ENCODE data around the gene GALNT13.

The GALNT13 gene

DNA sequence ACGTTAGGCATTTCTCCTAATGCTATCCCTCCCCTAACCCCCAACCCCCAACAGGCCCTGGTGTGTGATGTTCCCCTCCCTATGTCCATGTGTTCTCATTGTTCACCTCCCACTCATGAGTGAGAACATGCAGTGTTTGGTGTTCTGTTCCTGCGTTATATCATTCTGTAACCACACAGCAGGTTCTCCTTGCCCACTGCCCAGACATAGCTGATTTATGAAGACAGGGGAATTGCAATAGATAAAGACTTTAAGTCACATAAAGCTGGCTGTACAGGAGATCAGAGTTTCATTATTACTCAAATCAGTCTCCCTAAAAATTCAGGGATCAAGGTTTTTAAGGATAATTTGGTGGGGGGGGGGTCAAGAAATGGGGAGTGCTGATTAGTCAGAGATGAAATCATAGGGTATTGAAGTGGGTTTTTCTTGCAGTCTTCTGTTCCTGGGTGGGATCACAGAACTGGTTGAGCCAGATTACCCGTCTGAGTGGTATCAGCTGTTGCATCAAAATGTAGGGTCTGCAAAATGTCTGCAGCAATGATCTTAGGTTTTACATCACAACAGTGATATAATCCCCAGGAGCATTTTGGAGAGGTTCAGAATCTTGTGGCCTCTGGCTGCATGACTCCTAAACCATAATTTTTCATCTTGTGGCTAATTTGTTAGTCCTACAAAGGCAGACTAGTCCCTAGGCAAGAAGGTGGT lies 434.7 kb downstream of the GALNT13 start:
- Histone ChIP-seq H2AFZ (ENCODE audit: low read depth) (no peak overlapping the region), H3K4me1 (ENCODE audit: low read depth, poor library complexity, severe bottlenecking) (no peaks in the 10 kb centered on the region), H3K36me3 (ENCODE audit: insufficient read depth) (no peaks in the 10 kb centered on the region), H3K4me2 (no peak overlapping the region), H3K27me3 (ENCODE audit: insufficient read depth, low read depth) (no peaks in the 10 kb centered on the region), H4K20me1 (ENCODE audit: insufficient read depth) (no peaks in the 10 kb centered on the region), H3K79me2 (ENCODE audit: insufficient read depth, low read depth) (no peaks in the 10 kb centered on the region), H3K9ac (no peak overlapping the region), H3K27ac (no peak overlapping the region), H3K4me3 (IDR thresholded peaks at IDR 0.05; ENCODE audit: insufficient read depth, low read depth, low read length) (no peak overlapping the region)
- TF ChIP-seq, protein P1, sequence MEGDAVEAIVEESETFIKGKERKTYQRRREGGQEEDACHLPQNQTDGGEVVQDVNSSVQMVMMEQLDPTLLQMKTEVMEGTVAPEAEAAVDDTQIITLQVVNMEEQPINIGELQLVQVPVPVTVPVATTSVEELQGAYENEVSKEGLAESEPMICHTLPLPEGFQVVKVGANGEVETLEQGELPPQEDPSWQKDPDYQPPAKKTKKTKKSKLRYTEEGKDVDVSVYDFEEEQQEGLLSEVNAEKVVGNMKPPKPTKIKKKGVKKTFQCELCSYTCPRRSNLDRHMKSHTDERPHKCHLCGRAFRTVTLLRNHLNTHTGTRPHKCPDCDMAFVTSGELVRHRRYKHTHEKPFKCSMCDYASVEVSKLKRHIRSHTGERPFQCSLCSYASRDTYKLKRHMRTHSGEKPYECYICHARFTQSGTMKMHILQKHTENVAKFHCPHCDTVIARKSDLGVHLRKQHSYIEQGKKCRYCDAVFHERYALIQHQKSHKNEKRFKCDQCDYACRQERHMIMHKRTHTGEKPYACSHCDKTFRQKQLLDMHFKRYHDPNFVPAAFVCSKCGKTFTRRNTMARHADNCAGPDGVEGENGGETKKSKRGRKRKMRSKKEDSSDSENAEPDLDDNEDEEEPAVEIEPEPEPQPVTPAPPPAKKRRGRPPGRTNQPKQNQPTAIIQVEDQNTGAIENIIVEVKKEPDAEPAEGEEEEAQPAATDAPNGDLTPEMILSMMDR (conservative IDR thresholded peaks at IDR 0.05; ENCODE audit: low read depth, low read length) = no peak

DNA sequence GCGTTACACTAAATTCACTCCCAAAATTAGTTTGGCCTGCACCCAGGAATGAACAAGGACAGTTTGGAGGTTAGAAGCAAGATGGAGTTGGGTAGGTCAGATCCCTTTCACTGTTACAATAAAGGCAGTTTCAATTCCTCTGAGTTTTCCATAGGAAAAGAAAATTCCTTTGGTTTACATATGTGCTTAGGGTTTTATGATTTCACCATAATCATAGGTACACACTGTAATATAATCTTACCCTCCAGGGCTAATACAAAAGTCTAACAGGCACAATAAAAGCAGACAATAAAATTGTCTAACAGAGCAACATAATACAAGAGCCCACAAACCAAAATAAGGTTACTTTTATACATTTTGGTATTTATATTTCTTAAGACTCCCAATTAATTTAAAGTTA lies 435.3 kb downstream of the GALNT13 start:
- no peak overlapping the region for H3K27ac ChIP-seq
- H3K4me2 ChIP-seq = no peak overlapping the region
- no peak overlapping the region for H3K9ac ChIP-seq
- H3K79me2 ChIP-seq (ENCODE audit: insufficient read depth, low read depth) = no peaks in the 10 kb centered on the region
- TF ChIP-seq, protein P1 (conservative IDR thresholded peaks at IDR 0.05; ENCODE audit: low read depth, low read length) = no peak
- no peaks in the 10 kb centered on the region for H3K36me3 ChIP-seq (ENCODE audit: insufficient read depth)
- H4K20me1 ChIP-seq (ENCODE audit: insufficient read depth) = no peaks in the 10 kb centered on the region
- no peak overlapping the region for H2AFZ ChIP-seq (ENCODE audit: low read depth)
- H3K4me3 ChIP-seq (IDR thresholded peaks at IDR 0.05; ENCODE audit: insufficient read depth, low read depth, low read length) = no peak overlapping the region
- H3K27me3 ChIP-seq (ENCODE audit: insufficient read depth, low read depth) = no peaks in the 10 kb centered on the region
- no peaks in the 10 kb centered on the region for H3K4me1 ChIP-seq (ENCODE audit: low read depth, poor library complexity, severe bottlenecking)

DNA sequence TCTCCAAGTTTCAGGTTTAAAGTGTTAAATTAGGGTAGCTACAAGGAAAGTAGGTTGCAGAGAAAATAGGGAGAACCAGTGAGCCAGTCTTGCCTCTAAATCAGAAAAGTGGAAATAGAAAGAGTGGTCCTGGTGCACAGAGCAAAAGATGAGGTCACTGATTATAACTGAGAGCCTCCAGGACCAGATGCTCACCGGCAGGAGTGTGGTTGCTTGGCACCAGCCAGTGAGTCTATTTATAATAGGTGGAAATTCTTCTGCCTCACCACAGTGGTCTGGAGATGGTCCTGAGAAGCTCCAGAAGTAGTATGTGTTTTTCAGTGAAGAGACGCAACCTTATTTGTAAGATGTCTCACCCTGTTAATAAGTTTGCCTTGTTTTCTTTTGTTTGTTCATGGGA lies 452.9 kb downstream of the GALNT13 start:
- Histone ChIP-seq H4K20me1 (ENCODE audit: insufficient read depth) (no peaks in the 10 kb centered on the region), H3K79me2 (ENCODE audit: insufficient read depth, low read depth) (no peaks in the 10 kb centered on the region), H3K4me1 (ENCODE audit: low read depth, poor library complexity, severe bottlenecking) (no peaks in the 10 kb centered on the region), H2AFZ (ENCODE audit: low read depth) (no peak overlapping the region), H3K4me3 (IDR thresholded peaks at IDR 0.05; ENCODE audit: insufficient read depth, low read depth, low read length) (no peak overlapping the region), H3K27ac (no peak overlapping the region), H3K4me2 (no peak overlapping the region), H3K36me3 (ENCODE audit: insufficient read depth) (no peaks in the 10 kb centered on the region), H3K27me3 (ENCODE audit: insufficient read depth, low read depth) (no peaks in the 10 kb centered on the region), H3K9ac (no peak overlapping the region)
- TF ChIP-seq, protein P1 (conservative IDR thresholded peaks at IDR 0.05; ENCODE audit: low read depth, low read length) = no peak

DNA sequence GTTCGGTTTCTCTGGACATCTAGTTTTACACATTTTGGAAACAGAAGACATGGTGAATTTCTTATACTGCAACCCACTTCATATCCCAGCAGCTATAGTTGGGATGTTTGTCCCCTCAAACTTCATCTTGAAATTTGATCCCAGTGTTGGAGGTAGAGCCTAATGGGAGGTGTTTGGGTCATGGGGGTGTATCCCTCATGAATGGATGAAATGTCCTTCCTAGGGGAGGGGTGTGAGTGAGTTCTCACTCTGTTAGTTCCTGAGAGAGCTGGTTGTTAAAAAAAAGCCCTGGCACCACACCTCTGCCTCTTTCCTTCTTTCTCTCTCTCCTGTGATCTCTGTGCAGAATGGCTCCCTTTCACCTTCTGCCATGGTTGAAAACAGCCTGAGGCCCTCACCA lies 457.8 kb downstream of the GALNT13 start:
- no peak overlapping the region for H3K4me3 ChIP-seq (IDR thresholded peaks at IDR 0.05; ENCODE audit: insufficient read depth, low read depth, low read length)
- no peaks in the 10 kb centered on the region for H3K4me1 ChIP-seq (ENCODE audit: low read depth, poor library complexity, severe bottlenecking)
- no peaks in the 10 kb centered on the region for H3K36me3 ChIP-seq (ENCODE audit: insufficient read depth)
- TF ChIP-seq, protein P1 (conservative IDR thresholded peaks at IDR 0.05; ENCODE audit: low read depth, low read length) = no peak
- no peaks in the 10 kb centered on the region for H3K27me3 ChIP-seq (ENCODE audit: insufficient read depth, low read depth)
- no peak overlapping the region for H3K4me2 ChIP-seq
- H4K20me1 ChIP-seq (ENCODE audit: insufficient read depth) = no peaks in the 10 kb centered on the region
- no peak overlapping the region for H3K27ac ChIP-seq
- H3K9ac ChIP-seq = no peak overlapping the region
- no peaks in the 10 kb centered on the region for H3K79me2 ChIP-seq (ENCODE audit: insufficient read depth, low read depth)
- H2AFZ ChIP-seq (ENCODE audit: low read depth) = no peak overlapping the region
